GM19372 (cell line): ENCODE data around the gene DTNB.
A peak's percentile ranks its signal among the peaks of the same experiment; 100 is the strongest.

Source experiments
- ATAC-seq: cut with Tn5 transposase; IDR thresholded peaks from one replicate; pipeline ENCODE4 v1.9.1; 2021; ENCODE audit warnings: mild to moderate bottlenecking, low read depth, moderate library complexity; ENCODE audit not compliant: unreplicated experiment

The DTNB gene

GRCh38 chr2:25358836-25359235 is 314.5 kb downstream of the DTNB start:
- ATAC-seq, result no peak

GRCh38 chr2:25358249-25358815 is 315.0 kb downstream of the DTNB start:
- no peak for ATAC-seq

GRCh38 chr2:25356088-25356487 is 317.3 kb downstream of the DTNB start:
- ATAC-seq, result no peak

- no peak for ATAC-seq
These were observed 318.1 kb downstream of the DTNB start for GRCh38 chr2:25355270-25355669.

- no peak for ATAC-seq
These were observed 319.3 kb downstream of the DTNB start for GRCh38 chr2:25354116-25354515.

GRCh38 chr2:25349397-25349796 is 324.0 kb downstream of the DTNB start:
- ATAC-seq, result no peak

GRCh38 chr2:25347846-25348245 is 325.5 kb downstream of the DTNB start:
- no peak for ATAC-seq

- no peak for ATAC-seq
These were observed 326.1 kb downstream of the DTNB start for GRCh38 chr2:25347205-25347815.

GRCh38 chr2:25343187-25343825 is 330.1 kb downstream of the DTNB start:
- no peak for ATAC-seq

- peak; percentile 70 for ATAC-seq
These were observed 330.8 kb downstream of the DTNB start for GRCh38 chr2:25342372-25343186.

GRCh38 chr2:25341753-25342371 is 331.5 kb downstream of the DTNB start, which contains the start of gene DNMT3A:
DNMT3A (minus strand) TSS chr2:25341925; CDS start chr2:25313984, 27,941 bp downstream.
- ATAC-seq, result peak; percentile 36

GRCh38 chr2:25341011-25341727 is 332.2 kb downstream of the DTNB start:
- no peak for ATAC-seq

GRCh38 chr2:25340181-25340921 is 333.0 kb downstream of the DTNB start:
- no peak for ATAC-seq

GRCh38 chr2:25339791-25340180 is 333.6 kb downstream of the DTNB start:
- no peak for ATAC-seq

GRCh38 chr2:25339211-25339674 is 334.1 kb downstream of the DTNB start:
- no peak for ATAC-seq

GRCh38 chr2:25338401-25338800 is 335.0 kb downstream of the DTNB start:
- no peak for ATAC-seq

GRCh38 chr2:25337891-25338290 is 335.5 kb downstream of the DTNB start:
- no peak for ATAC-seq

GRCh38 chr2:25337276-25337675 is 336.1 kb downstream of the DTNB start:
- no peak for ATAC-seq

- no peak for ATAC-seq
These were observed 337.0 kb downstream of the DTNB start for GRCh38 chr2:25336383-25336841.
